Measurements from ENCODE around the gene FHOD3. TPM values are rescaled to one million over a fixed set of nuclear protein-coding genes. Genes with fewer than 3 reads are reported as not detected.

The FHOD3 gene
- total and polyA plus RNA-seq, 2 donors (not counting 1 experiment from before 2014, with no cell fraction given) = not detected

DNA sequence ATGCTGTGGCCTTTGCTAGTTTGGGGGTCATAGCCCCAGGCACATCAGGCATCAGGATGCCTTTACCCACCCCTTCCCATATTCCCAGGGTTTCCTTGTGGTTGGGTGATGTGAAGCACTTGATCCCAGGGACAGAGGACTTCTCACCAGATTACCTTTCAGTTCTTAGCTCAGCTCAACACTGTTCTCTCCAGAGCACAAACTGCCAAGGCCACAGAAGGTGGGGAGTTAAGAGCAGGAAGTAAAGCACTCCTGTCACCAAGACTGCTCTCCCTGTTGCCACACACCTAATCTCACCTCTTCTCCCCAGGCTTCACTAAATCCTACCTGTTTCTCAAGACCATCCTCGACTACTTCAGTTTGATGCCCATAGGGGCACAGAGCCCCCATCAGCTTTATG lies 25.9 kb downstream of the FHOD3 start:
- Histone ChIP-seq H2AFZ (ENCODE audit: insufficient read depth, low read depth, low read length, poor library complexity, severe bottlenecking) (no peak overlapping the region), H3K36me3 (replicated peaks in 1 of 2; ENCODE audit: control extremely low read depth in 1 of 2, control insufficient read depth in 1 of 2, extremely low read depth in 1 of 2, insufficient read depth in 2 of 2, low read length in 1 of 2) (no peaks in the 10 kb centered on the region), H3K9ac (ENCODE audit: low read length) (no peak overlapping the region), H4K20me1 (ENCODE audit: control insufficient read depth, insufficient read depth, low read length, poor library complexity, severe bottlenecking) (no peaks in the 10 kb centered on the region), H3K4me2 (replicated peaks; ENCODE audit: low read depth, low read length, poor library complexity, severe bottlenecking) (no peak overlapping the region), H3K4me1 (ENCODE audit: control insufficient read depth in 2 of 2, insufficient read depth in 2 of 2, low read length in 2 of 2) (no peaks in the 10 kb centered on the region), H3K79me2 (ENCODE audit: control insufficient read depth, insufficient read depth, low read length) (no peaks in the 10 kb centered on the region), H3K4me3 (ENCODE audit: control extremely low read depth in 1 of 5, extremely low read depth in 1 of 5, insufficient read depth in 1 of 5, low read depth in 2 of 5, low read length in 4 of 5) (no peak overlapping the region), H3K27ac (ENCODE audit: low read length in 2 of 2) (no peak overlapping the region), H3K27me3 (replicated peaks in 1 of 4; ENCODE audit: control extremely low read depth in 1 of 4, control insufficient read depth in 3 of 4, insufficient read depth in 4 of 4, low read length in 3 of 4) (peaks cover 0 to 18% (median 0%) of the 10 kb centered on the region in 4 experiments), H3K9me3 (ENCODE audit: control extremely low read depth in 1 of 3, control insufficient read depth in 2 of 3, insufficient read depth in 1 of 3, low read length in 2 of 3) (no peaks in the 10 kb centered on the region)
- Mint-ChIP-seq H3K27me3 (peaks cover 41% of the 10 kb centered on the region), H3K27ac (no peak overlapping the region), H3K4me3 (no peak overlapping the region), H3K4me1 (no peaks in the 10 kb centered on the region), H3K9me3 (ENCODE audit: insufficient read depth) (peaks cover 7% of the 10 kb centered on the region)
- no peak for ATAC-seq (ENCODE audit: low read depth)
- intact Hi-C loops (cut with micrococcal nuclease) = no loop called here
- POLR2A ChIA-PET = no interaction called here
- TF ChIP-seq EZH2 (IDR thresholded peaks at IDR 0.05; ENCODE audit: borderline replicate concordance, insufficient read depth, low read depth, low read length, poor library complexity, severe bottlenecking) (no peak), CTCF (IDR thresholded peaks at IDR 0.05) (no peak)
- CTCF ChIA-PET = no interaction called here
- DNase-seq = no peak
- WGBS (ENCODE audit: insufficient coverage) = no CpG with 5 or more reads among the region's 1 CpG

- Mint-ChIP-seq H3K27ac (no peak overlapping the region), H3K4me1 (no peaks in the 10 kb centered on the region), H3K27me3 (peaks cover 50% of the 10 kb centered on the region), H3K4me3 (no peak overlapping the region), H3K9me3 (ENCODE audit: insufficient read depth) (no peaks in the 10 kb centered on the region)
- no peak overlapping the region for H2AFZ ChIP-seq (ENCODE audit: insufficient read depth, low read depth, low read length, poor library complexity, severe bottlenecking)
- H3K4me3 ChIP-seq (ENCODE audit: control extremely low read depth in 1 of 5, extremely low read depth in 1 of 5, insufficient read depth in 1 of 5, low read depth in 2 of 5, low read length in 4 of 5) = no peak overlapping the region
- no peak overlapping the region for H3K4me2 ChIP-seq (replicated peaks; ENCODE audit: low read depth, low read length, poor library complexity, severe bottlenecking)
- DNase-seq = no peak
- peaks cover 0 to 24% (median 3%) of the 10 kb centered on the region in 4 experiments for H3K27me3 ChIP-seq (replicated peaks in 1 of 4; ENCODE audit: control extremely low read depth in 1 of 4, control insufficient read depth in 3 of 4, insufficient read depth in 4 of 4, low read length in 3 of 4)
- ChIA-PET POLR2A (no interaction called here), CTCF (no interaction called here)
- H3K27ac ChIP-seq (ENCODE audit: low read length in 2 of 2) = no peak overlapping the region
- no peaks in the 10 kb centered on the region for H3K4me1 ChIP-seq (ENCODE audit: control insufficient read depth in 2 of 2, insufficient read depth in 2 of 2, low read length in 2 of 2)
- TF ChIP-seq CTCF (IDR thresholded peaks at IDR 0.05) (no peak), EZH2 (IDR thresholded peaks at IDR 0.05; ENCODE audit: borderline replicate concordance, insufficient read depth, low read depth, low read length, poor library complexity, severe bottlenecking) (no peak)
- H3K9me3 ChIP-seq (ENCODE audit: control extremely low read depth in 1 of 3, control insufficient read depth in 2 of 3, insufficient read depth in 1 of 3, low read length in 2 of 3) = no peaks in the 10 kb centered on the region
- H3K36me3 ChIP-seq (replicated peaks in 1 of 2; ENCODE audit: control extremely low read depth in 1 of 2, control insufficient read depth in 1 of 2, extremely low read depth in 1 of 2, insufficient read depth in 2 of 2, low read length in 1 of 2) = no peaks in the 10 kb centered on the region
- no peak overlapping the region for H3K9ac ChIP-seq (ENCODE audit: low read length)
- intact Hi-C loops (cut with micrococcal nuclease) = no loop called here
- no peaks in the 10 kb centered on the region for H4K20me1 ChIP-seq (ENCODE audit: control insufficient read depth, insufficient read depth, low read length, poor library complexity, severe bottlenecking)
- ATAC-seq (ENCODE audit: low read depth) = no peak
- H3K79me2 ChIP-seq (ENCODE audit: control insufficient read depth, insufficient read depth, low read length) = no peaks in the 10 kb centered on the region
- no CpG with 5 or more reads among the region's 1 CpG for WGBS (ENCODE audit: insufficient coverage)
Measured at GRCh38 chr18:36325846-36326245, 28.3 kb downstream of the FHOD3 start.

Measured in B cell (primary cell).